DMS53 treated with DMSO at 0.1 percent for 48 hours (cell line): ENCODE results near the gene CDK10.
"Not testable (repeated sequence)": the region's sequence is repeated elsewhere in the genome, so short reads cannot be mapped to it uniquely, and the experiment has no call there.

ENCODE experiments used
- DNase-seq: peaks from one replicate; lab custom pipeline; 2025; ENCODE audit not compliant: unreplicated experiment; lab: John Stamatoyannopoulos, UW

The CDK10 gene

DNA sequence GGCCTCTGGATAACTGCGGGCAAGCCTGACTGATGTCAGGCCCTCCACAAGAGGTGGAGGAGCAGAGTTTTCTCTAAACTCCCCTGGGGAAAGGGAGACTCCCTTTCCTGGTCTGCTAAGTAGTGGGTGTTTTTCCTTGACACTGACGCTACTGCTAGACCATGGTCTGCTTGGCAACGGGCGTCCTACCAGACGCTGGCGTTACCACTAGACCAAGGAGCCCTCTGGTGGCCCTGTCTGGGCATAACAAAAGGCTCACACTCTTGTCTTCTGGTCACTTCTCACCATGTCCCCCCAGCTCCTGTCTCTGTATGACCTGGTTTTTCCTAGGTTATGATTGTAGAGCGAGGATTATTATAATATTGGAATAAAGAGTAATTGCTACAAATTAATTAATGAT, 19.5 kb upstream of the CDK10 start:
- DNase-seq: peak; percentile 2

DNA sequence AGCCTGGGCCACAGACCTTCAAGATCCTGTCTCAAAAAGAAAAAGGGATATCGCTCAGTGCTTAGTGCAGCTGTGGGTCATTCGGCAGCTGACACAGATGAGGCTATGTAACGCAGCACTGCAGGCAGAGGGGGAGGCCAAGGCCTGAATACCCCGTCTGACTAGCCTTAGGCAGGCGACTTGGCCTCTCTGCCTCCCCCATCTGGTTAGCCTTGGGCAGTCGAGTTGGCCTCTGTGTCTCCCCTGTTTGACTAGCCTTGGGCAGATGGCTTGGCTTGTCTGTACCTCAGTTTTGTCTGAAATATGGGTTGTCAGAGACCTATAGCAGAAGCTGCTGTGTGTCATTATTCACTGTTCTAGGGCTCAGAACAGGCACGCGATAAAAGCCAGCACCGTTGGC, 18.9 kb upstream of the CDK10 start:
- no peak for DNase-seq

GRCh38 chr16:89668790-89669158, 17.7 kb upstream of the CDK10 start:
- DNase-seq: no peak

DNA sequence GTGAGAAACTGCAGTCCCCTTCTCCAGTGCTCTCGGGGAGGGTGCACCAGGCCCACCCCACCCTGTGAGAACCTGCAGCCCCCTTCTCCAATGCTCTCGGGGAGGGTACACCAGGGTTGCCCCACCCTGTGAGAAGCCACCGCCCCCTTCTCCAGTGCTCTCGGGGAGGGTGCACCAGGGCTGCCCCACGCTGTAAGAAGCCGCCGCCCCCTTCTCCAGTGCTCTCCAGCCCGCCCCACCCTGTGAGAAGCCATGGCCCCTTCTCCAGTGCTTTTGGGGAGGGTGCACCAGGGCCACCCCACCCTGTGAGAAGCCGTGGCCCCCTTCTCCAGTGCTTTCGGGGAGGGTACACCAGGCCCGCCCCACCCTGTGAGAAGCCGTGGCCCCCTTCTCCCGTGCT, 16.7 kb upstream of the CDK10 start:
- DNase-seq: no peak

DNA sequence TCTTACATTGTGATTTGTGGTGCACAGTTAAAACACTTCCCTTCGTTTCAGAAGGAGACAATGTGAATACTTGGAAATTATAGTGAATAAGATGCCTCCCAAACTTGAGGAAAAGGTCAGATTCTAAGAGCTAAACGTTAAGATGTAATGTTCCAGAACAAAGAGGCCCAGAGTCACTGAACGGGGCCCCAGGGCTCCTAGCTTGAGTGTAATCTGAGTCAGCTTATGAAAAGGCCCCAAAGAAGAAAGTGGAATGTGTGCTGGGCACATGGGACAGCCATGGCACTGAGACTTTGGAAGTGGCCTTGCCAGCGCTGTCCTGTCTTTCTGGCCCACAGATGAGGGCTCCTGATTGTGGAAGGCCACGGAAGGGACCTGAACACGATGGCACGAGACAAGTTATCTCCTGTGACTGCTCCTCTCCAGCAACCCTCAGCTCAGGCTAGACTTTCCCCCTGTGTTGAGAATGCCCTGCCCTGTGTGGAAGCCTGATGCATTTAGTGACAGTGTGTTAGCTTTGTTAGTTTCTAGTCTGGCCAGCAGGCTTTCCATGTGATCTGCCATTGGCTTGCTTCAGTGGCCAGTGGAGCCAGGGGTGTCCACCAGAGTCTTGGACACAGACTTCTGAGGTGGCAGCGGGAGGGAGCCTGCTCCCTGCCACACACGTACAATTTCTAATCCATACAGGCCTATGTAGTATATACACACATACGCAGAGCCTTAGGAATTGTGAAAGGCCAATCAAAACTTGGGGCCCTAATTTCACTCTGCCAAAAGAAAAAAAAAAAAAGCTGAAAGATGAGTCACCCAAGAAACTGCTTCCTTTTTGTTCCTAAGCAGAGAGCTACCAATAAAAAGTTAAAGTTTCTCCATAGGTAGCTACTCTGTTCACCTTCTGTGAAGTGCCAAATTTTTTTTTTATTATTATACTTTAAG, 15.7 kb upstream of the CDK10 start:
- no peak for DNase-seq

DNA sequence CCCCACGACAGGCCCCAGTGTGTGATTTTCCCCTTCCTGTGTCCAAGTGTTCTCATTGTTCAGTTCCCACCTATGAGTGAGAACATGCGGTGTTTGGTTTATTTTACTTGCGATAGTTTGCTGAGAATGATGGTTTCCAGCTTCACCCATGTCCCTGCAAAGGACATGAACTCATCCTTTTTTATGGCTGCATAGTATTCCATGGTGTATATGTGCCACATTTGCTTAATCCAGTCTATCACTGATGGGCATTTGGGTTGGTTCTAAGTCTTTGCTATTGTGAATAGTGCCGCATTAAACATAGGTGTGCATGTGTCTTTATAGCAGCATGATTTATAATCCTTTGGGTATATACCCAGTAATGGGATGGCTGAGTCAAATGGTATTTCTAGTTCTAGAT, 14.9 kb upstream of the CDK10 start:
- DNase-seq: not testable (repeated sequence)

DNA sequence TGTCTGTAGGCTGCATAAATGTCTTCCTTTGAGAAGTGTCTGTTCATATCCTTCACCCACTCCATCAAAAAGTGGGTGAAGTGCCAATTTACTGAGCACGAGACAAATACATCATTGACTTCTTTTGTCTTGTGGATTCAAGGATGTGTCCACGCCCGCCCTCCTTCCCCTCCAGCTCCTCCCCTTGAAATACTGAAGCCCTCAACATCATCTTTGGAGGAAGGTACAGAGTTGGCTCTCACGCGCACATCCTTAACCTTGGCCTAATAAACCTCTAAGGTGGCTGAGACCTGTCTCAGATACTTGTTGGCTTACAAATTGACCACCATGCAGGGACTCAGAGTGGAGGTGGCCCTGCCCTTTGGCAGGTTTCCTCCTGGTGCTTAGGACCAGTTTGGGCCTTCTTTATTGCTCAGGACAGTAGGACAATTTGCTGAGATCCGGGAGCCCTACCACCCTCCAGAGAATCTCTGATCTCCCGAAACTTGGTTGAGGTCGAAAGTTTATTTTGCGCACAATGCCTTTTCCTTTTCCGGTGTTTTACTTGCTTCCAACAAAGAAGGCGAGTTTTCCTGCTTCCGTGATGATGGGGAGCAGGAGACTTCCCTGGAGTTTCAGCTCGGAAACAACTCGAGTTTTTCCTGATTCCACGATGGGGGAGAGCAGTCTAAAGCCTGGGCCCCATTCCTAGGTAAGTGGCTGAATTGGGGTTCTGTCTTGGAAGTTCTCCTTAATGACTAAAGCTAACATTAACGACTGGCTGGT, 14.1 kb upstream of the CDK10 start:
- no peak for DNase-seq

DNA sequence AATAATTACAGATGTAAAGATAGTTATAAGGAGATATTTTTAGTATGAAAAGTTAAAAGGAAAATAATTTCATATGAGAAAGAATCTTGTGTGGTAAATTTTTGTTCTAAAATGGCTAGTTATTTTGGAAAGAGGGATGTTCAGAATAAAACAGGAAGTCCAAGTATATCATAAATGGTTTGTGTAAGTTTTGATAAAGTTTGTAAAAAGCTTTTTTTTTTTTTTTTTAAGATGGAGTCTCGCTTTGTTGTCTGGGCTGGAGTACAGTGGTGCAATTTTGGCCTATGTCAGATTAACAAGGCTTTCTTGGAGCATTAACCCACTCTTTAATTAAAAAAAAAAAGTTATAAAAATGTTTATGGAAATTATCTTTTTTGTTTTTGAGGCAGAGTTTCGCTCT, 8.2 kb upstream of the CDK10 start:
- no peak for DNase-seq

DNA sequence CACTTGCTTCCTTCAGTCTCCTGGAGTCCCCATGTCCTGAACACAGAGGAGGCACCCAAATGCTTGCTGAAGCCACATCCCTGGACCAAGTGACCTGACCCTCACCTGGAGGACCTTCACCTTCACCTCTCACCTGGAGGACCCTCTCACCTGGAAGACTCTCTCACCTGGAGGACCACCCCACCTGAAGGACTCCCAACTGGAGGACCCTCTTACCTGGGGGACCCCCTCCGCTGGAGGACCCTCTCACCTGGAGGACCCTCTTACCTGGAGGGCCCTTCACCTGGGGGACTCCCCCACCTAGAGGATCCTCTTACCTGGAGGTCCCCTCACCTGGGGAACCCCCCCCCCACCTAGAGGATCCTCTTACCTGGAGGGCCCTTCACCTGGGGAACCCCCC, 573 bp upstream of the CDK10 start:
- no peak for DNase-seq

DNA sequence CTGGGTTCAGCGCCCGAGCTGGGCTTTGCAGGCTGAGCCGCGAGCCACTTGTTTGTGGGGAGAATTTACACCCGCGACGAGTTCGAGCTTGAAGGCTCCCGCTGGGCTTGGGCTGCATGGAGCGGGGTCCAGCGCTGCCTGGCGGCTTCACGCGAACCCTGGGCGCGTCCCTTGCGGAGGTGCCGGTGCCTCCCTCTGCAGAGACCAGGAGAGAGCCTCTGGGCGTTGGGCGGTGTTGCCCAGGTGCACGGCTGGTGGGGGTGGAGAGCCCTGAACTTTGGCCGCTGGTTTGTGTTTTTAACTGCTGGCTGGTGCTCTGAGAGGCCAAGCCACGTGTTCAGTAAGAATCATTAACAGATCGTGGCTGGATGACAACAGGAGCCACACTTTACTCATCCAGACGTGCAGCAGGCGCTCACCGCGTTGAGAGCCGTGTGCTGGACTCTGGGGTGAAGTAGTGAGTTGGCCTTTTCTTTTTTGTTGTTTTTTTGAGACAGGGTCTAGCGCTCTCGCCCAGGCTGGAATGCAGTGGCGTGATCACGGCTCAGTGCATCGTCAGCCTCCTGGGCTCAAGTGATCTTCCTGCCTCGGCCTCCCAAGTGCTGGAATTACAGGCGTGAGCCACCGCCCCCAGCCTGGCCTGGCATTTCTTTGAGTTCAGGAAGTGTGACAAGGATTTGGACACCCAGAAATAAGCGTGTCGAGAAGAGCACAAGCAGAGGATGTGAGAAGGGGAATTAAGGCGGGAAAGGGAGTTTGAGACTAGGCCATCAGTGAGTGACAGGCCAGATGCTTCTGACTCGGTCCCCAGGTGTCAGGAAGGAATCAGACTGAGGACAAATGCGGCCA, 827 bp downstream of the CDK10 start:
- DNase-seq: peak; percentile 68

GRCh38 chr16:89688395-89688794, 1.9 kb downstream of the CDK10 start:
- no peak for DNase-seq

GRCh38 chr16:89689142-89689541, 2.7 kb downstream of the CDK10 start:
- no peak for DNase-seq

DNA sequence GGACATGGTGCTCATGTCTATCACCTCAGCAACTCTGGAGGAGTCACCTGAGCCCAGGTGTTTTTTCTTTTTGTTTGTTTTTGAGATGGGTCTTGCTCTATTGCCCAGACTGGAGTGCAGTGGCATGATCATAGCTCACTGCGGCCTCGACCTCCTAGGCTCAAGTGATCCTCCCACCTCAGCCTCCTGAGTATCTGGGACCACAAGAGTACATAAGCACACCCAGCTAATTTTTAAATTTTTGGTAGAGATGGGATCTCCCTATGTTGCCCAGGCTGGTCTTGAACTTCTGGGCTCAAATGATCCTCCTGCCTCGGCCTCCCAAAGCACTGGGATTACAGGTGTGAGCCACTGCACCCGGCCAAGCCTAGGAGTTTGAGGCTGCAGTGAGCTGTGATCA, 3.1 kb downstream of the CDK10 start:
- DNase-seq: not testable (repeated sequence)

- DNase-seq: no peak
Measured at GRCh38 chr16:89690392-89690901, 4.0 kb downstream of the CDK10 start.

DNA sequence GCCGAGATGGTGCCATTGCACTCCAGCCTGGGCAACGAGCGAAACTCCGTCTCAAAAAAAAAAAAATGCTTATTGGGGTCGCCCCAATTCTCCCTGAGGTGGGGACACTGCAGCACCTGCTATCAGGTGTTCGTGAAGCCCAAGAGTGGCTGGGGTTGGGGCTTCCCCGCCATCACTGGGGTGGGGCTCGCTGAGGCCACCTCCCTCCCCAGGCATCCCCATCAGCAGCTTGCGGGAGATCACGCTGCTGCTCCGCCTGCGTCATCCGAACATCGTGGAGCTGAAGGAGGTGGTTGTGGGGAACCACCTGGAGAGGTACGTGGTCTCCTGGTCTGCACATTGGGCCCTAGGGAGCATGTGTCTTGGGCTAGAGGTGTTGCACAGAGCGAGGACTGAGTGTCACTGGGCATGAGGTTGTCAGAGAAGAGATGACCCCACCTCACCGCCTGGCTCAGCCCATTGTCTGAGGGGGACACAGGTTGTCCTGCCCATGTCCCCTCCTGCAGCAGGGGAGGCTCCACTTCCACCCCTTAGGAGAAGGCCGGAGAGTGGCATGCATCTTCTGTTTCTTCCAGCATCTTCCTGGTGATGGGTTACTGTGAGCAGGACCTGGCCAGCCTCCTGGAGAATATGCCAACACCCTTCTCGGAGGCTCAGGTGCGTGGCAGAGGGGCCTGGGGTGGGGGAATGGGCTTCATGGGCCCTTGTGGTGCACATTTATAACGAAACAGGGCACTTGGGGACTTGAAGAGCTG, 4.9 kb downstream of the CDK10 start:
- no peak for DNase-seq

- DNase-seq: no peak
Measured at GRCh38 chr16:89691986-89692569, 5.6 kb downstream of the CDK10 start.

DNA sequence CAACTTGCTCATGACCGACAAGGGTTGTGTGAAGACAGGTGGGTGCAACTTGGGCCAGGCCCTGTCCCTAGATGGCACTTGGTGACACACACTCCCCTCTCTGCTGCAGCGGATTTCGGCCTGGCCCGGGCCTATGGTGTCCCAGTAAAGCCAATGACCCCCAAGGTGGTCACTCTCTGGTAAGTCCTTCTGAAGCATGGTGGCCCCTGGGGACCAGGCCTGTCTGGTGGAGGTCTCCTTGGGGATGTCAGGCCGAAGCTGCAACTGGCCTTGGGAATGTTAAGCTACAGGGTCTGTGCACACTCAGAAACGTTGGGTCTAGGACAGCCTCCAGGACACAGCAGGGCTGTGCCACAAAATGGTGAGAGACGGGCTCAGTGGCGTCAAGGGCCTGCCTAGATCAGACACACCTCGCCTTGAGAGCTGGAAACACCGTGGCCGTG, 6.8 kb downstream of the CDK10 start:
- no peak for DNase-seq

DNA sequence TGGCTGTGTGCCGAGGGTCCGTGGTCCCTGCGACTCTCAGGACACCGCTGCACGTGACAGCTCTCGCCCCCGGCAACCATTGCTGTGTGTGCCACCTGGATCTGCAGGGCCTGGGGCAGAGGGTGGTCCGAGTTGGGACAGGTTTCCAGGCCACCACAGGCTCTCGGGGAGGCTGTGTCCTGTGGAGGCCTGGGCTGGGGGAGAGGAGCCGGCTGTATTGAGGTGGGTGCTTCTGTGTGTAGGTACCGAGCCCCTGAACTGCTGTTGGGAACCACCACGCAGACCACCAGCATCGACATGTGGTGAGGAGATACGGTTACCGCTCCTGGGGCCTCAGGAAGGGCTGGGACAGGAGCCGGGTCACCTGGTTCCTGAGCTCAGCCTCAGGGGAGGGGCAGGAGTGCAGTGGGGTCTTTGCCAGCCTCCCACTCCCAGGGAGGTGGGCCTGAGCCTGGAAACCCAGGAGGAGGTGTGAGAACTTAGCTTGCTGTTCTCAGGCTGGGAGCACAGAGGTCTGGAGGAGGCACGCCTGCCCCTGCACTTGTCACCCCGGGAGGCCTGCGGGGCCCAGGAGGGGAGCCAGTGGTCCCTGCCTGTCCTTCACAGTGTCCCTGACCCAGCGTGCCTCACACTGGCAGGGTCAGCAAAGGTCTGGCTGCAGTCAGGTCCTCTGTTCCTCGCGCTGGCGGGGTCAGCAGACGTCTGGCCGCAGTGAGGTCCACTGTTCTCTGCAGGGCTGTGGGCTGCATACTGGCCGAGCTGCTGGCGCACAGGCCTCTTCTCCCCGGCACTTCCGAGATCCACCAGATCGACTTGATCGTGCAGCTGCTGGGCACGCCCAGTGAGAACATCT, 7.7 kb downstream of the CDK10 start:
- DNase-seq: no peak

DNA sequence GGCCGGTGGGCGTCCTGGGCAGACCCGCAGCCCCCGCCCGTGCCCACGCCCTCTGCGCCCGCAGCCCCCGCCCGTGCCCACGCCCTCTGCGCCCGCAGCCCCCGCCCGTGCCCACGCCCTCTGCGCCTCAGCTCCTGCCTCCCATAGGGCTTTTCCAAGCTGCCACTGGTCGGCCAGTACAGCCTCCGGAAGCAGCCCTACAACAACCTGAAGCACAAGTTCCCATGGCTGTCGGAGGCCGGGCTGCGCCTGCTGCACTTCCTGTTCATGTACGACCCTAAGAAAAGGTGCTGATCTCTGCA, 8.2 kb downstream of the CDK10 start:
- DNase-seq: not testable (repeated sequence)
